ENCODE measurements around the gene PHPT1. TPM values are rescaled to one million over a fixed set of nuclear protein-coding genes. Genes with fewer than 3 reads are reported as not detected.

The PHPT1 gene
- total and polyA plus RNA-seq, 12 donors = 73.9 to 330 (median 178) TPM

GRCh38 chr9:136889858-136890257 is 40.6 kb downstream of the PHPT1 start:
- H3K27me3 ChIP-seq = no peaks in the 10 kb centered on the region
- no peaks in the 10 kb centered on the region for H3K36me3 ChIP-seq (replicated peaks in 1 of 2)
- no peak for TF ChIP-seq POLR2A (IDR thresholded peaks at IDR 0.05)
- TF ChIP-seq, protein P1, sequence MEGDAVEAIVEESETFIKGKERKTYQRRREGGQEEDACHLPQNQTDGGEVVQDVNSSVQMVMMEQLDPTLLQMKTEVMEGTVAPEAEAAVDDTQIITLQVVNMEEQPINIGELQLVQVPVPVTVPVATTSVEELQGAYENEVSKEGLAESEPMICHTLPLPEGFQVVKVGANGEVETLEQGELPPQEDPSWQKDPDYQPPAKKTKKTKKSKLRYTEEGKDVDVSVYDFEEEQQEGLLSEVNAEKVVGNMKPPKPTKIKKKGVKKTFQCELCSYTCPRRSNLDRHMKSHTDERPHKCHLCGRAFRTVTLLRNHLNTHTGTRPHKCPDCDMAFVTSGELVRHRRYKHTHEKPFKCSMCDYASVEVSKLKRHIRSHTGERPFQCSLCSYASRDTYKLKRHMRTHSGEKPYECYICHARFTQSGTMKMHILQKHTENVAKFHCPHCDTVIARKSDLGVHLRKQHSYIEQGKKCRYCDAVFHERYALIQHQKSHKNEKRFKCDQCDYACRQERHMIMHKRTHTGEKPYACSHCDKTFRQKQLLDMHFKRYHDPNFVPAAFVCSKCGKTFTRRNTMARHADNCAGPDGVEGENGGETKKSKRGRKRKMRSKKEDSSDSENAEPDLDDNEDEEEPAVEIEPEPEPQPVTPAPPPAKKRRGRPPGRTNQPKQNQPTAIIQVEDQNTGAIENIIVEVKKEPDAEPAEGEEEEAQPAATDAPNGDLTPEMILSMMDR (IDR thresholded peaks at IDR 0.05) = no peak
- H3K27ac ChIP-seq = no peak overlapping the region
- no peak overlapping the region for H3K4me3 ChIP-seq
- peaks cover 8 to 12% of the 10 kb centered on the region in 2 donors for H3K4me1 ChIP-seq (replicated peaks in 1 of 2)
- intact Hi-C loops (cut with DNase I) = loop anchor here in 1 of 2 donors (10.0 kb wide), 1 partner anchor 55 kb away; the partner anchor contains the start of genes C8G and FBXW5
- DNase-seq = no peak
- 94 to 96% (median 95%) methylated on average over 42 of the region's 42 CpGs for WGBS, 4 donors
- no peaks in the 10 kb centered on the region for H3K9me3 ChIP-seq (replicated peaks in 1 of 3)

GRCh38 chr9:136890661-136891060 is 41.5 kb downstream of the PHPT1 start:
- H3K9me3 ChIP-seq (replicated peaks in 1 of 3) = no peaks in the 10 kb centered on the region

DNA sequence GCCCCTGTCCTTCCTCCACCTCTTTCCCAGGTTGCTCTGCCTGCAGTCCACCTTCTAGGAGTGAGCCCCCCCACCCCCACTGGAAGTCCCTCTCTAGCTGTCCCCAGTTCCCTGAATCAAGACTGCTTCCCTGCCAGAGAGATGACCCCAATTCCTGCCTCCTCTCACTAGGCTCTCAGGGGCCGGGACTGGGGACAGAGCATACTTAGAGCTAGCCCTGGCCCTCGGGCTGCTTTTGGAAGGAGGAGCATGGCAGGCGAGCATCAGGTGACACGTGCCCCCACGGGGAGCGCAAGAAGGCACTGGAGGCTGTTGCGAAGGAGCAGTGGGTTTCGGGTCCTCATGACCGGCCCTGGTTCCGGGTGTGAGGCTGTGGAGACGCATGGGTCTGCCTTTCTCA is 46.8 kb downstream of the PHPT1 start:
- H3K4me3 ChIP-seq = no peak overlapping the region
- TF ChIP-seq POLR2A (IDR thresholded peaks at IDR 0.05) = no peak
- TF ChIP-seq, protein P1 (IDR thresholded peaks at IDR 0.05) = no peak

More at GRCh38 chr9:136890661-136891060, 41.5 kb downstream of the PHPT1 start:
- no peaks in the 10 kb centered on the region for H3K36me3 ChIP-seq (replicated peaks in 1 of 2)
- TF ChIP-seq, protein P1 (IDR thresholded peaks at IDR 0.05) = no peak
- no peak for TF ChIP-seq POLR2A (IDR thresholded peaks at IDR 0.05)
- intact Hi-C loops (cut with DNase I) = no loop called here
- H3K4me1 ChIP-seq (replicated peaks in 1 of 2) = peaks cover 8 to 10% of the 10 kb centered on the region in 2 donors
- no peaks in the 10 kb centered on the region for H3K27me3 ChIP-seq
- 76 to 89% (median 87%) methylated on average over 5 to 13 of the region's 13 CpGs for WGBS, 4 donors
- no peak for DNase-seq
- no peak overlapping the region for H3K4me3 ChIP-seq
- no peak overlapping the region for H3K27ac ChIP-seq

DNA sequence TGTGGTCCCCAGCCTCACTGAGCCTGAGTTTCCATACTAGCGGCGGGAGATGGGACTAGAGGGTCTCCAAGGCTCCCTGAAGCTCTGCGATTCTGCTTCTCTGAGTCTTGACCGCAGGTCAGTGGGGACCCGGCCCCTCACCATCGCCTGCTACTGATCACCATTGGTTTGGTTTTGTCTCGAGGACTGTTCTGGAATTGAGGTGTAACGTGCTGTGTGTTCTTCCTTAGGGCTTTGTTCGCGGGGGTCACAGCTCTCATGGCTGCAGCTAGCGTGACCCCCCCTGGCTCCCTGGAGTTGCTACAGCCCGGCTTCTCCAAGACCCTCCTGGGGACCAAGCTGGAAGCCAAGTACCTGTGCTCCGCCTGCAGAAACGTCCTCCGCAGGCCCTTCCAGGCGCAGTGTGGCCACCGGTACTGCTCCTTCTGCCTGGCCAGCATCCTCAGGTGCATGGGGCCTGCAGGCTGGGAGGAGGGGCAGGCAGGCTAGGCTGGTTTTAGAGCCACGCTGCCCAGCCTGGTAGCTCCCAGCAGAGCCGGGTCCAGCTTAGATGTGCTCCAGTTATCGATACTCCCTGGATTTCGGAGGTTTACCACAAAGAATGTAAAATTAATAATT is 49.4 kb downstream of the PHPT1 start:
- Histone ChIP-seq H3K27ac (no peak overlapping the region), H3K27me3 (no peaks in the 10 kb centered on the region), H3K36me3 (replicated peaks in 1 of 2) (peaks cover 0 to 24% of the 10 kb centered on the region in 2 donors), H3K9me3 (replicated peaks in 1 of 3) (no peaks in the 10 kb centered on the region), H3K4me3 (no peak overlapping the region), H3K4me1 (replicated peaks in 1 of 2) (peaks cover 14 to 18% of the 10 kb centered on the region in 2 donors)
- intact Hi-C loops (cut with DNase I) = no loop called here
- no peak for DNase-seq
- 95 to 96% (median 95%) methylated on average over 12 to 21 of the region's 21 CpGs for WGBS, 4 donors
- TF ChIP-seq POLR2A (IDR thresholded peaks at IDR 0.05) = no peak
- TF ChIP-seq, protein P1 (IDR thresholded peaks at IDR 0.05) = no peak

More for the DNA sequence above, 46.8 kb downstream of the PHPT1 start:
- intact Hi-C loops (cut with DNase I) = no loop called here
- Histone ChIP-seq H3K4me1 (replicated peaks in 1 of 2) (no peaks in the 10 kb centered on the region), H3K27ac (no peak overlapping the region), H3K9me3 (replicated peaks in 1 of 3) (no peaks in the 10 kb centered on the region), H3K36me3 (replicated peaks in 1 of 2) (peaks cover 0 to 20% of the 10 kb centered on the region in 2 donors), H3K27me3 (no peaks in the 10 kb centered on the region)
- DNase-seq = no peak
- 0 to 100% (median 88%) methylated on average over 1 to 11 of the region's 11 CpGs for WGBS, 4 donors
